GM19372 (cell line): ENCODE results near the gene NDUFAF2.
"Not testable (repeated sequence)": the region's sequence is repeated elsewhere in the genome, so short reads cannot be mapped to it uniquely, and the experiment has no call there.

ENCODE experiments used
- ATAC-seq: cut with Tn5 transposase; IDR thresholded peaks from one replicate; pipeline ENCODE4 v1.9.1; 2021; ENCODE audit warnings: mild to moderate bottlenecking, low read depth, moderate library complexity; ENCODE audit not compliant: unreplicated experiment

The NDUFAF2 gene, protein sequence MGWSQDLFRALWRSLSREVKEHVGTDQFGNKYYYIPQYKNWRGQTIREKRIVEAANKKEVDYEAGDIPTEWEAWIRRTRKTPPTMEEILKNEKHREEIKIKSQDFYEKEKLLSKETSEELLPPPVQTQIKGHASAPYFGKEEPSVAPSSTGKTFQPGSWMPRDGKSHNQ

DNA sequence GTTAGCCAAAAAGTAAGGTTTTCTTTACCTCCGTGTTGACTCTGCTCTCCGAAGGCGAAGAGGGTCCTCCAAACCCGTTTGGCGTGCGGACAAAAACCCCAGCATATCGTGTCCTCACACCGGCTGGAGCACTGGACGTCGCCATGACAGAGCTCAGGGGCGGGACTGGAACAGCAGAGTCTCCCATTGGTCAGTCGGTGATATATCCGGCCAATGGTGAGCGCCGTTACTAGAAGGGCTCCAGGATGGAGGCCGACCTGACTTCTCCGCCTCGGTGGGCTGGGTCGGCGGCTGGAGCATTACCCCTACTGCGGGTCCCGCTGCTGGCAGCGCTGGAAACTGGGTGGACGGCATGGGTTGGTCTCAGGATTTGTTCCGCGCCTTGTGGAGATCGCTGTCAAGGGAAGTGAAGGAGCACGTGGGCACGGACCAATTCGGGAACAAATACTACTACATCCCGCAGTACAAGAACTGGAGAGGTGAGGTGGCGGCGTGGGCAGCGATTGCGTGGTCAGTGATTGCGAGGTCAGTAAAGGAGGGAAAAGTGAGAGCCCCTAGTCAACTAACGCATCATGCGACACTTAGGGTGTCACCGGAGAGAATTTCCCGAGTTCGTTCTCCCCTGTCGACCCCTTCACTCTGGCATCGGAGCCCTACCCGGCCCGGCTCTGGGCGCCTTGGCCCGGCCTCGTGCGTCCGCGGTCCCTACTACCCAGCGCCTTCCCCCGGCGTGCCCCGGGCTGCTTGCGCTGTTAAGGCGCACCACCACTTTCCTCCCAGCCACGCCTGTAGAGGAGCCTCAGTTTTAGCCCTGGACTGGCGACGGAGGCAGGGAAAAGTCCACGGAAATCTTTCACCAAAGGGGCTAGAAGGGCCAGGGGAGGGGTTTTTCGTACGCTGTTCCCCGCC is at the start of gene NDUFAF2, which contains the start of gene ERCC8:
TSS of gene NDUFAF2 (plus strand) at position 302 of the 909 bp plus-strand sequence. CDS start at position 353, 51 bp downstream.
TSS of gene ERCC8 (minus strand) at position 167 of the 909 bp plus-strand sequence. CDS start at position 105, 62 bp downstream.
- ATAC-seq: peak; percentile 99

DNA sequence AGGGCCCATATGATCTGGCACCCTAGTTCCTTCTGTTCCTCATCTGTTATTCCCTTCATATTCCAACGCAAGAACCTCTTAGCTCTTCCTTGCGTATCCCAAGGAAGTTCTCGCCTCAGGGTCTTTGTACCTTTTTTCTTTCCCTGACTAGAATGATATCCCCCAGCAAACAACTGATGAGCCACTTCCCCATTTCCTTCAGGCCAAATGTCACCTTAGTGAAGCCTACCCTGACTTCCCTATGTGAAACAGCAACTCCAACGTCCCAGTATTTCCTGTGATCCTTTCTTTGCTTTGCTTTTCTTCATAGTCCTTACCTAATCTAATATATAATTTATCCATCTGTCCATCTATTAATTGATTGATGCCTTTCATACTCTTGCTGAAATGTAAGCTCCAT is 48.0 kb upstream of the NDUFAF2 start:
- ATAC-seq: no peak

DNA sequence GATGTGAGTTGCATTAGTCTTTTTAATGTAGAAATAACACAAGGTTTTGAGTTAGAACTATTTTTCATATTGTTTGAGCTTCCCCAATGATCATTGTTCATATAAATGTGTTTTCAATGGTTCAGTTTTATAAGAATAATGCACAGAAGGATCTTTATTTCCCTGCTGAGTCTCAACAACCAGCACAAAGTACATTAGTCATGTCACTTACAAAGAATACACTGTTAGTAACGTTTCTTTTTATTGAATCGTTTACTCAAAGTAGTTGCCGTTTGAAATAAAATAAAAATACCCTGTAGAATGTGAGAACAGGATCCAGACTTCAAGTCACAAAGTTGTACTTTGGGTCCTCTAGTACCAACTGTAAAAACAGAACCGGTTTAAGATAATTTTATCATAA is 41.6 kb upstream of the NDUFAF2 start:
- ATAC-seq: no peak

DNA sequence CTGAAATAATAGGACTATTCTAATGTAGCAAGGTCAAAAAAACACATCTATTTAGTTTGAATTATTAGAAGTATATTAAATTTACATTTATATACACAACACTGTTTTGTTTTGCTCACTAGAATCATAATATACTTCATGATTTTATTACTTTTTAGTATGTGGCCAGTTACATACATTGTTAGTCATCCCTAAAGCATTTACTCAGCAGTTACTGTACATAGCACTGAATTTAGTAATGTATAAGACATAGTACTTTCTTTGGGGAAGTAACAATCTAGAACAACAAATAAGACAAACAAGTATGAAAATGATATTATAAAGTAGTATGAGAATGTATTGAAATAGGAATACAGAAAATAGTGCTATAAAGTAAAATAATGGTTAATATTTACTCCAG is 28.4 kb upstream of the NDUFAF2 start:
- no peak for ATAC-seq

DNA sequence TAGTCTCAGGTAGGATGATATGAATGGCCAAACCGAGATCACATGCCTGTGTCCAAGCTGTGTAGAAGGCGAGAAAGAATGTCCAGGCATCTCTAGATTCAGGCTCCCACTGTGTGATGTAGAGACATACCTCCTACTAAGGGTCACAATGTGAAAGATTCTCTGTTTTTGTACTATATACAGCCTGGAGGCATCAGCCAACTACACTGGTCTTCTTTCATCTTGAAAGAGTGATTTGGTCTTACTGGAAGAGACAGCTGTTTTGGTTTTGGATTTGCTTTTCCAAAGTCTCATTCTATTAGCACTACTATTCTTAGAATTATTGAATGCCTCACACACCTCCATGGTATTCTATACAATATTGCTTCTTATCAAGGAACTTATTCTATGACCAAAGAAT is 26.5 kb upstream of the NDUFAF2 start:
- no peak for ATAC-seq

DNA sequence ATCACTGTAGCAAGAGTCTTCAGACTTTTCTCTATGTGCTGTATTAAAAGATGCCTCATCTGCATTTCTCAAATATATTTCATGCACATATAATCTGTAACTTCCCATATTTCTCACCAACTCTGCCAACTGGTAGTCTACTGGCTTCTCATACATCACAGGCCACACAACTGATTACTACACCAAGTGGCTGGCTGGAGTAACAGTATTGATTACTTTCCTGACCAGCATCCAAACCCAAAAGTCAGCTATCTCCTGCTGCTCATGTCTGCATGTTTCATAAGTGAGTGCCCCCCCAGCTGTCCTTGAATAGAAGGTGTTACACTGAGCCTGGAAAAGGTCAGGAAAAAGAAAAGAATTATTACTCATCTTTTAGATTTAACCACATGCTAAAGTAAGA is 17.6 kb upstream of the NDUFAF2 start:
- no peak for ATAC-seq

DNA sequence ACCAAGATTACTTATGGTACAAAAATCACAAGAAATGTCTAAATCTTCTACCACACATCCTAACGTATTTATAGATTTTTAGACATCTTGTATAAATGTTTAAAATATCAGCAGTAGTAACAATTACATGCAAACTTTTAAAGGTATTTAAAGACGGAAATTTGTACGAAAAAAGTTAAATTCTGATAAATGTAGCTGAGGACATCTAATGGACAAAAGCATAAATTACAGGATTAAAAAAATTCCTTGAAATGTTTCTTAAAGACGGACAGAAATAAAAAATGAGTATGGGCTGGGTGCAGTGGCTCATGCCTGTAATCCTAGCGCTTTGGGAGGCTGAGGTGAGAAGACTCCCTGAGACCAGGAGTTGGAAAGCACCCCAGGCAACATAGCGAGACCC is 16.0 kb upstream of the NDUFAF2 start:
- ATAC-seq: no peak

DNA sequence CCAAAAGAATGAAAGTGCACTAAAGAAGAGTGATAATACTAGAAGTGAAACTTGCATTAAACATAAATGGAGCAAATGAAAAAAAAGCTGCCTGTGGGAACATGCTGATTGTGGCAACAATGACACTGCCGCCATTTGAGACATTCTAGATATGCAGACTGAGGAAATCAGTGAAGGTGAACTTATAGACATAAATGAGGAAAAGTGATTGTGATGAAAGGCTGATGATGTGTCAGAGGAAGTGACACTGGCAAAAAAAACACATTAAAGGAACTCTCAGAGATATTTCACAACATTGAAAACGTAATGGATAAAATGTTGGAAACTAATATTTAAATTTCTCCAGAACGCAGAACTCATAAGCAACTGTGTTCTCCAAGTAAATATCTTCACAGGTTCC is 1.4 kb upstream of the NDUFAF2 start:
- no peak for ATAC-seq

DNA sequence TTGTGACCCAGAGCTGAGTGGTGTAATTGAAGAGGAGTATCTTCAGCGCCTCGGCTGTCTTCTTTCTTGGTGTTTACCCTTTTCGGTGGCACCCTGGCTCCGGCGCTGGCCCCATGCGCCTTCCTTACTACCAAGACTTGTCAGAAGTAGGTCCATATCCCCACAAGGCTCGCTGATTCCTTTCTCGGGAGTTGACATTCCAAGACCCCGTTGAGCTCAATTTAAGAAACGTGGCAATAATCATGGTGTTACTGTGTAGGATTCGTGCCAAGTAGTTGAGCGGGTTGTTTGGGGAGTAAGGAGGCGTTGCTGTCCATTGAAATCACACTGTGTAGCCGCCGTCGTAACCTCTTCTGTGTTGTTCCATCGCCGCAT is 795 bp downstream of the NDUFAF2 start:
- ATAC-seq: peak; percentile 26

DNA sequence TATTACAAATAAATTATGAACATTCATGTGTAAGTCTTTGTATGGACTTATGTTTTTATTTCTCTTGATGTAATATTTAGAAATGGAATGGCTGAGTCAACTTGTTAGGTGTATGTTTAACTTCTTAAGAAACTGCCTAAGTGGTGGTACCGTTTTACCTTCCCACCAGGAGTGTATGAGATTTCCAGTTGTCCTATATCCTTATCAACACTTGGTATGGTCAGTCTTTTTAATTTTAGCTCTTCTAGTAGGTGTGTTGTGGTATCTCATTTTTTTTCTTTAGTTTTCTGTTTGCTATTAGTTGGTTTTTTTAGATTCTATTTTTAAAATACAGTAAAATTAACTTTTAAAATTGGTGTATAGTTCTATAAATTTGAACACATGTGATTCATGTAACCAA is 3.7 kb downstream of the NDUFAF2 start:
- ATAC-seq: no peak

DNA sequence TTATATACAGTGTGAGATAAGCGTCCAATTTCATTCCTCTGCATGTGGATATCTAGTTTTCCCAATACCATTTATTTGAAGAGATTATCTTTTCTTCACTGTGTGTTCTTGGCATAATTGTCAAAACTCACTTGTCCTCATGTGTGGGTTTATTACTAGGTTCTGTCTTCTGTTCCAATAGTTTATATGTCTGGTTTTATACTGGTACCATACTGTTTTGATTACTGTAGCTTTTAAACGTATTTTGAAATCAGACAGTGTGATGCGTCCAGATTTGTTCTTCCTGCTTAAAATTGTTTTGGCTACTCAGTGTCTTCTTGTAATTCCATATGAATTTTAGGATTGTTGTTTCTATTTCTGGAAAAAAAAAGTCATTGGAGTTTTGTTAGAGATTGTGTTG is 10.2 kb downstream of the NDUFAF2 start:
- no peak for ATAC-seq

DNA sequence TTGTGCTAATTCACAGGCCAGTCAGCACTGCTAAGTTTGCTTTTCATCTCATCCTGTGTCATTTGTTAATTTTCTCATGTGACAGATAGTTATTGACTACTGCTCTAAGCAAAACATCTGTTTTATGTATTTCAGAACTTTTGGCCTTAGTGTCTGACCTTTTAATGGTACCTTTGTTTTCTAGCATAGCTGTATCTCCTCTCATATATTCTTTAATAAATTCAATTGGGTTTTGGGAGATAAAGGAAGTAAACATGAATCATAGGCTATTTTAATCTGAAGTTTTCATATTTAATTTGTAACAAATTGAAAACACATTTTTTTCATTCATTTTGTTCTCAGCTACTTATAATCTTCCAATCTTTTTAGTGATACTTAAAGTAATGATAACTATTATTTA is 13.1 kb downstream of the NDUFAF2 start:
- ATAC-seq: no peak

DNA sequence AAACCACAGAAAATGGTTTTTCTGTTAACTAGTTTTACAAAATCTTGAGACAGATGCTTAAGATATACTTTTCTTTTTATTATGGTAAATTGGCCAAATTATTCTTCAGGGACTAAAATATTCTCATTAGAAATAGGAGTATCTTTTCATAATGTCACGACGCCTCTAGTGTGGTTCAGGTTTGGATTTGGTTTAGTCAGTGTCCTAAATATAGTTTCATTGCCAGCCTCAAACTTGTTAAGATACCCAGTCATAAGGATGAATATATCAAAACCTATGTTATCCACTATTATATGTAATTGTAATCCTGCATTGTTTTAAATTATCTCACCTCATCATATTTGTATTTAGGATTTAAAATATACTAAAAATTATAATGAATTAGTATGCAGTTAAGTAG is 13.7 kb downstream of the NDUFAF2 start:
- no peak for ATAC-seq

DNA sequence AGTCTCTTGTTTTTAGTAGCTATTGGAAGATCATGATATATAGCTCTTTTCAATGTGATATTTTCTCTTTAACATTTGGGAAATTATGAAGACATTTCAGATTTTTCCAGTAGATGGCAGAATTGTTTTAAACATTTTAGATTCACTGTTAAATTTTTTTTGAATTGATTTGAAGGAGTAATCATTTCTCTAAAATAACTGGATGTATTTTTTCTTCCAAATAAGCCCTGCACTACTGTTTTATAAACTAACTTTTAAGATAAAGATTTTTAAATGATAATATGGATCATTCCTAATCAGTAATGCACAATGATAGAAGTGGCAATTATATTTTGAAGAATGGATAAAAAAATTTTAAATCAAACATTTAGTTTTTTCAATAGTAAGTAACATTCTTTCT is 14.2 kb downstream of the NDUFAF2 start:
- ATAC-seq: no peak

DNA sequence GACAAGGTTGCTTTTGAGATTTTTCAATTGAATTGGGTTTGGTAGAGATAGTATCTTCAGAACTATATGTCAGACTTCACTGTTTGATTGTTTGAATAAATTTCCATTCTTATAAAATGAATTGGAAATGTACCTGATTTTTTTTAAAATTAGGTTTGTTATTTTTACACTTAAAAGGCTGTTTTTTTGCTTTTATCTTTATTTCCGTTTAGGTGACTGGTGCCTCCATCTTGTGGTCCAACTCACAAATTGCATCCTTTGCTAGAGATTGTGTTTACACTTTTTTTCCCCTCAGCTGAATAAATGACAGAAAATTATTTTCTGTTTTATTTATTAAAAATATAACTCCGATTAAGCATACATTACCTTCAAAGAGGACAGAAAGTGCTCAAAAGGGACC is 15.6 kb downstream of the NDUFAF2 start:
- ATAC-seq: no peak

DNA sequence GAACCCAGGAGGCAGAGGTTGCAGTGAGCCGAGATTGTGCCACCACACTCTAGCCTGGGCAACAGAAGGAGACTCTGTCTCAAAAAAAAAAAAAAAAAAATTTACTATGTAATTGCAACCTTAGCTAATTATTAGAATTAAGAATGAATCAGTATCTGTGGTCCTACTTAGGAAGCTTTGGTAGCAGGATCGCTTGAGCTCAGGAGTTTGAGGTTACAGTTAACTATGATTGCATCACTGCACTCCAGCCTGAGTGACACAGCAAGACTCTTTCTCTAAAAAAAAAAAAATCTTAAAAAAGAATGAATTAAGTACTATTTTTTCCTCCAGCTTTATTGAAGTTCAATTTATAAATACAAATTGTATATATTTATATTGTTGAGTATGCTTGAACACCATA is 16.7 kb downstream of the NDUFAF2 start:
- ATAC-seq: no peak

DNA sequence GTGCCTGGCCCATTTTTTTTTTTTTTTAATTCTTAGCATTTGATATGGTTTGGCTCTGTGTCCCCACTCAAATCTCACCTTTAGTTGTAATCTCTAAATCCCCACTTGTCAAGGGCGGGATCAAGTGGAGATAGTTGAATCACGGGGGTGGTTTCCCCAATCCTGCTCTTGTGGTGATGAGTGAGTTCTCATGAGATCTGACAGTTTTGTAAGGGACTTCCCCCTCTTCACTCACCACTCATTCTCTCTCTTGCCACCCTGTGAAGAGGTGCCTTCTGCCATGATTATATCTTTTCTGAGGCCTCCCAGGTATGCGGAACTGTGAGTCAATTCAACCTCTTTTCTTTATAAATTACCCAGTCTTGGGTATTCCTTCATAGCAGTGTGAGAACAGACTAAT is 27.2 kb downstream of the NDUFAF2 start:
- no peak for ATAC-seq

DNA sequence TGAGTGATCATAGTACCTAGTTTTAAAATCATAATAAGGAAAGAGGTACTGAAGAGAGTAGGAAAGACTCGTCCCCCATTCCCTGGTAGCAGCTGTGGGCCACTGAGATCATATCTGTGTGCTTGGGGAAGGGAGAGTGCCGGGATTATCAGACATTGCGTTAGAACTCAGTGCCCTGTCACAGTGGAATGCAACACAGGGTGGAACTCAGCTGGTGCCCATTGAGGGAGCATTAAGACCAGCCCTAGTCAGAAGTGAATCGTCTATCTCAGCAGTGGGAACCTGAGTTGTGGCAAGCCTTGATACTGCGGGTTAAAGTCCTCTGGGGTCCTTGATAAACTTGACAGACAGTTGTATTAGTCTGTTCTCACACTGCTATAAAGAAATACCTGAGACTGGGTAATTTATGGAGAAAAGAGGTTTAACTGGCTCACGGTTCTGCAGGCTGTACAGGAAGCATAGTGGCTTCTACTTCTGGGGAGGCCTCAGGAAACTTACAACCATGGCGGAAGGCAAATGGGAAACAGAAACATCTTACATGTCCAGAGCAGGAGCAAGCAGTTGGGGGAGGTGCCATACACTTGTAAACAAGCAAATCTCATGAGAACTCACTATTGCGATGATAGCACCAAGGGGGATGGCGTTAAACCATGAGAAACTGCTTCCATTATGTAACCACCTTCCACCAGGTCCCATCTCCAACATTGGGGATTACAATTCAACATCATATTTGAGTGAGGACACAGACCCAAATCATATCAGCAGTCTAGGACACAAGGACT is 33.1 kb downstream of the NDUFAF2 start:
- ATAC-seq: no peak

DNA sequence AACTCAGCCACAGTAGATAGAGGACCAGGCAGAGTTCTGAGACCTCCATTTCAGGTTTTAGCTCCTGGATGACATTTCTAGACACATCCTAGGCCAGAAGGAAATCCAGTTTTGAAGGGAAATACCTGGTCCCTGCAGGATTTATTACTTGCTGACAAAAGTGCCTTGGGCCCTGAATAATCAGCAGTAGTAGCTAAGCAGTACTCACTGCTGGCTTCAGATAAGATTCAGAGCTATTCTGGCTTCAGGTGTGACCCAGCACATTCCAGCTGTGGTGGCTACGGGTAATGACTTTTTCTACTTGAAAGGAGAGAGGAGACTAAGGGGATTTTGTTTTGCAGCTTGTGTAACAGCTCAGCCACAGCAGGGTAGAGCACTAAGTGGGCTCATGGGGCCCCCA is 34.0 kb downstream of the NDUFAF2 start:
- no peak for ATAC-seq

DNA sequence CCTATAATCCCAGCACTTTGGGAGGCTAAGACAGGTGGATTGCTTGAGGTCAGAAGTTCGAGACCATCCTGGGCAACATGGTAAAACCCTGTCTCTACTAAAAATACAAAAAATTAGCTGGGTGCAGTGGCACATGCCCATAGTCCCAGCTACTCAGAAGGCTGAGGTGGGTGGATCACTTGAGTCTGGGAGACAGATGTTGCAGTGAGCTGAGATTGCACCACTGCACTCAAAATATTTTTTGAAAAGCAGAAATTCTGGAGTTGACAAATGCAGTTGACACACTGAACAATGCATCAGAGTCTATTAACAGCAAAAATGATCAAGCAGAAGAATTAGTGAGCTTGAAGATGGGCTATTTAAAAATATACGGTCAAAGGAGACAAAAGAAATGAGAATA is 35.5 kb downstream of the NDUFAF2 start:
- ATAC-seq: no peak

DNA sequence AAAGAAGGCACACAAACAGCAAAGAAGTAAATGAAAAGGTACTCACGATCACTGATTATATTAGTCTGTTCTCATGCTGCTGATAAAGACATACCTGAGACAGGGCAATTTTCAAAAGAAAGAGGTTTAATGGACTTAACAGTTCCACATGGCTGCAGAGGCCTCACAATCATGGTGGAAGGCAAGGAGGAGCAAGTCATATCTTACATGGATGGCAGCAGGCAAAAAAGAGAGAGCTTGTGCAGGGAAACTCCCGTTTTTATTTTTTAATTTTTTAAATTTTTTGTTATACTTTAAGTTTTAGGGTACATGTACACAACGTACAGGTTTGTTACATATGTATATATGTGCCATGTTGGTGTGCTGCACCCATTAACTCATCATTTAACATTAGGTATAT is 37.1 kb downstream of the NDUFAF2 start:
- not testable (repeated sequence) for ATAC-seq
